Fibroblast of skin of right quadriceps (primary cell): ENCODE data around the gene CEACAM5.
A peak's percentile ranks its signal among the peaks of the same experiment; 100 is the strongest.
"Not testable (repeated sequence)": the region's sequence is repeated elsewhere in the genome, so short reads cannot be mapped to it uniquely, and the experiment has no call there.

Source experiments
- DNase-seq: peaks from one replicate; pipeline ENCODE4 v3.0.0-alpha.2; 2013

The CEACAM5 gene

DNA sequence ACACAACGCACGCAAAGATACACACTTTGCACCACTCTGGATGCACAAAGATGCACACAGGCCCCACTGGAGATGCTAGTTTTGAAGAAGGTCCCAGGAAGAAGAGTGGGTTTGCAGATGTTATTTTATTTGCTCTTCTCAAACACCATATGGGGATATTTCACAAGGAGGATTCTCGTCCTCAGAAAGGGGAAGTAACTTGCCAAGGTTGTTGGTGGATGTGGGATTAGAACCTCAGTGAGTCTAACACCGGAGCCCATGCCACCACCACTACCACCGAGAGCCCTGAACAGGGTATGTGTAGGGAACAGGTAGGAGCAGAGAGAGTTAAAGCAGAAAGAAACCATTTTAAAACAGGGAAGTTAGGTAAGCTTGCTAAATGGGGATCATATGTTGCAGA, 37.3 kb downstream of the CEACAM5 start:
- DNase-seq = no peak

GRCh38 chr19:41746593-41747227, 38.3 kb downstream of the CEACAM5 start:
- peak; percentile 18 for DNase-seq

GRCh38 chr19:41748012-41748411, 39.6 kb downstream of the CEACAM5 start:
- no peak for DNase-seq

- DNase-seq = not testable (repeated sequence)
Measured at GRCh38 chr19:41750248-41751134, 42.1 kb downstream of the CEACAM5 start.

- peak; percentile 3 for DNase-seq
Measured at GRCh38 chr19:41753159-41753558, 44.7 kb downstream of the CEACAM5 start.

- DNase-seq = peak; percentile 12
Measured at GRCh38 chr19:41753936-41754529, 45.6 kb downstream of the CEACAM5 start.

GRCh38 chr19:41755328-41755913, 47.0 kb downstream of the CEACAM5 start, which contains the start of gene CEACAM6:
TSS of gene CEACAM6 (plus strand) at chr19:41755530. CDS start at chr19:41755639, 109 bp downstream.
- DNase-seq = no peak

DNA sequence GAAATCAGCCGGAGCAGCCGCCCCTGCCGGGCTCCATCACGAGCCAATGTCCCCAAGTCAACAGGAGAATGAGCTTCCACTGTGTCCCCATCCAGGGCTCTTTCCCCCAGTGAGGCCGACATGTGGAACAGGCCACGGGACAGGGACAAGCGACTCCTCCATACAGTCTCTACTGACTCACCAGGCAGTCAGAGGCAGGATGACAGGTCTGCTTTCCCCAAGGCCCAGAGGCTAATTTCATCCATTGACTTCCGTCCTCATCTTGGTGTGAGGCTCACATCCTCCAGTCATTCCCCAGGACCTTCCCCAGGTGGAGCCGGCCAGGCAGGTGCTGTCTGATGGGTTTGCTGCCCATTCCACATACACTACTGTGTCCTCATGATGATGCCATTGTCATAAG, 50.4 kb downstream of the CEACAM5 start:
- DNase-seq = no peak

- DNase-seq = no peak
Measured at GRCh38 chr19:41767115-41767514, 58.7 kb downstream of the CEACAM5 start.

DNA sequence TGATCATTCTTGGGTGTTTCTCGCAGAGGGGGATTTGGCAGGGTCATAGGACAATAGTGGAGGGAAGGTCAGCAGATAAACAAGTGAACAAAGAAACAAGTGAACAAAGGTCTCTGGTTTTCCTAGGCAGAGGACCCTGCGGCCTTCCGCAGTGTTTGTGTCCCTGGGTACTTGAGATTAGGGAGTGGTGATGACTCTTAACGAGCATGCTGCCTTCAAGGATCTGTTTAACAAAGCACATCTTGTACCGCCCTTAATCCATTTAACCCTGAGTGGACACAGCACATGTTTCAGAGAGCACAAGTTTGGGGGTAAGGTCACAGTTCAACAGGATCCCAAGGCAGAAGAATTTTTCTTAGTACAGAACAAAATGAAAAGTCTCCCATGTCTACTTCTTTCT, 59.7 kb downstream of the CEACAM5 start:
- not testable (repeated sequence) for DNase-seq

GRCh38 chr19:41769608-41770007, 61.2 kb downstream of the CEACAM5 start:
- no peak for DNase-seq

DNA sequence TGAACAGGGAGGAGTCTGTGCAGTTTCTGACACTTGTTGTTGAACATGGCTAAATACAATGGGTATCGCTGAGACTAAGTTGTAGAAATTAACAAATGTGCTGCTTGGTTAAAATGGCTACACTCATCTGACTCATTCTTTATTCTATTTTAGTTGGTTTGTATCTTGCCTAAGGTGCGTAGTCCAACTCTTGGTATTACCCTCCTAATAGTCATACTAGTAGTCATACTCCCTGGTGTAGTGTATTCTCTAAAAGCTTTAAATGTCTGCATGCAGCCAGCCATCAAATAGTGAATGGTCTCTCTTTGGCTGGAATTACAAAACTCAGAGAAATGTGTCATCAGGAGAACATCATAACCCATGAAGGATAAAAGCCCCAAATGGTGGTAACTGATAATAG, 63.0 kb downstream of the CEACAM5 start:
- no peak for DNase-seq

GRCh38 chr19:41774515-41774980, 66.1 kb downstream of the CEACAM5 start:
- no peak for DNase-seq

- DNase-seq = no peak
Measured at GRCh38 chr19:41776700-41777099, 68.3 kb downstream of the CEACAM5 start.
